Stomach (tissue), 4 donors: ENCODE results near the gene MYL5.

Source experiments
- POLR2A ChIP-seq, 4 donors: fragments of 450-650 bp; IDR thresholded peaks; one replicate each; pipeline ENCODE4 v1.6.1; 2016; ENCODE audit warnings: antibody characterized with exemption in 4 of 4, control low read depth in 2 of 4, mild to moderate bottlenecking in 1 of 4, moderate library complexity in 1 of 4
- TF ChIP-seq, protein P1 (sequence below), 7 experiments: fragments of 450-650 bp in 4 of 7; fragments of 200-600 bp in 3 of 7; sonication (generic) in 3 of 7; IDR thresholded peaks; one replicate each; pipeline ENCODE4 v1.5.1; 2016 to 2019; ENCODE audit warnings: antibody characterized with exemption in 7 of 7, control low read depth in 2 of 7, mild to moderate bottlenecking in 1 of 7

DNA sequence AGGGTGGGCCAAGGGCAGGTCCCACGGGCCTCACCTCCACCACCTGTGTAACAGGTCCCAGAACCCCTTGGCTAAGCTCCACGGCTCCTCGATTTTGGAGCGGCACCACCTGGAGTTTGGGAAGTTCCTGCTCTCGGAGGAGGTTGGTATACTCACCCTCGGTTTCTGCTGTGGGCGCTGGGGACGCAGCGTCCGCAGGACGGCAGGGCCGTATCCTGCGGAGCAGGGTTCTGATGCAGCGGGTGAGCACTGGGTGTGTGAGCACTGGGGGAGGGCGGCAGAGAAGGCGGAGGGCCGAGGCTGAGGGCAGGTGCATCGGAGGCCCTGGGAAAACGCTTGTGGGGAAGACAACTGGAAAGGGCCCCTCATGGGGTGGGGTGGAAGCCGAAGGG, 11.3 kb upstream of the MYL5 start:
- no peak for TF ChIP-seq POLR2A (IDR thresholded peaks at IDR 0.05)
- TF ChIP-seq, protein P1, sequence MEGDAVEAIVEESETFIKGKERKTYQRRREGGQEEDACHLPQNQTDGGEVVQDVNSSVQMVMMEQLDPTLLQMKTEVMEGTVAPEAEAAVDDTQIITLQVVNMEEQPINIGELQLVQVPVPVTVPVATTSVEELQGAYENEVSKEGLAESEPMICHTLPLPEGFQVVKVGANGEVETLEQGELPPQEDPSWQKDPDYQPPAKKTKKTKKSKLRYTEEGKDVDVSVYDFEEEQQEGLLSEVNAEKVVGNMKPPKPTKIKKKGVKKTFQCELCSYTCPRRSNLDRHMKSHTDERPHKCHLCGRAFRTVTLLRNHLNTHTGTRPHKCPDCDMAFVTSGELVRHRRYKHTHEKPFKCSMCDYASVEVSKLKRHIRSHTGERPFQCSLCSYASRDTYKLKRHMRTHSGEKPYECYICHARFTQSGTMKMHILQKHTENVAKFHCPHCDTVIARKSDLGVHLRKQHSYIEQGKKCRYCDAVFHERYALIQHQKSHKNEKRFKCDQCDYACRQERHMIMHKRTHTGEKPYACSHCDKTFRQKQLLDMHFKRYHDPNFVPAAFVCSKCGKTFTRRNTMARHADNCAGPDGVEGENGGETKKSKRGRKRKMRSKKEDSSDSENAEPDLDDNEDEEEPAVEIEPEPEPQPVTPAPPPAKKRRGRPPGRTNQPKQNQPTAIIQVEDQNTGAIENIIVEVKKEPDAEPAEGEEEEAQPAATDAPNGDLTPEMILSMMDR (IDR thresholded peaks at IDR 0.05), result no peak
